Body of pancreas (tissue), 4 donors: ENCODE results near the gene SMARCAD1. TPM values are rescaled to one million over a fixed set of nuclear protein-coding genes. Genes with fewer than 3 reads are reported as not detected.
A peak's percentile ranks its signal among the peaks of the same experiment; 100 is the strongest.

ENCODE experiments used
- ATAC-seq: fragments of 150-250 bp; one replicate; pipeline ENCODE4 v1.9.1; 2016
- DNase-seq, 4 donors: peaks; one replicate each; pipeline ENCODE4 v3.0.0-alpha.2; 2019
- H3K27ac ChIP-seq, 4 donors: fragments of 200-600 bp; sonication (generic); 1 replicate in 3 of 4; 2 replicates in 1 of 4; pipeline versions ENCODE4 v1.5.1 to v1.6.1; 2016 to 2019; ENCODE audit warnings: mild to moderate bottlenecking in 1 of 4, mixed read lengths in 1 of 4, moderate library complexity in 1 of 4
- H3K27me3 ChIP-seq, 2 donors: fragments of 200-600 bp; sonication (generic); one replicate each; pipeline ENCODE4 v1.6.0; 2016; ENCODE audit warnings: mild to moderate bottlenecking in 1 of 2
- H3K36me3 ChIP-seq, 2 donors: fragments of 200-600 bp; sonication (generic); replicated peaks in 1 of 2; 2 replicates each; pipeline ENCODE4 v1.5.1; 2016; ENCODE audit warnings: low read depth in 2 of 2; ENCODE audit not compliant: insufficient read depth in 1 of 2
- H3K4me1 ChIP-seq: fragments of 200-600 bp; sonication (generic); one replicate; pipeline ENCODE4 v1.6.0; 2016
- H3K4me3 ChIP-seq, 2 donors: fragments of 200-600 bp; sonication (generic); 1 replicate in 1 of 2; 2 replicates in 1 of 2; pipeline ENCODE4 v1.5.1; 2016 to 2019
- H3K9me3 ChIP-seq, 3 donors: fragments of 200-600 bp; sonication (generic); 1 replicate in 2 of 3; 2 replicates in 1 of 3; pipeline ENCODE4 v1.5.1; 2016
- POLR2A ChIP-seq, 3 donors: fragments of 450-650 bp; IDR thresholded peaks; one replicate each; pipeline ENCODE4 v1.6.1; 2016; ENCODE audit warnings: antibody characterized with exemption in 3 of 3, mild to moderate bottlenecking in 2 of 3
- WGBS, 2 donors: methylation state at CpG; one replicate each; pipeline ENCODE4 v1.1.5; 2017; 5-methylcytosine and 5-hydroxymethylcytosine counted together
- intact Hi-C: fragments of 100-400 bp; cut with DNase I; formaldehyde crosslinking; loops from one replicate; pipeline ENCODE4 v1.15.1; 2023
- total RNA-seq, 2 donors: library from RNA; depleted of rRNA; stranded (reverse); fragments of >200 nt; gene quantifications; one replicate each; pipeline ENCODE4 v1.1.0, GENCODE V29; 2016
- TF ChIP-seq, protein P1 (sequence below), 7 experiments: fragments of 450-650 bp in 4 of 7; fragments of 200-600 bp in 3 of 7; sonication (generic) in 3 of 7; IDR thresholded peaks; one replicate each; pipeline ENCODE4 v1.5.1; 2016 to 2019; ENCODE audit warnings: antibody characterized with exemption in 7 of 7

Gene SMARCAD1
- total RNA-seq, 2 donors from 2014 or later = 12.7 to 16.5 TPM

DNA sequence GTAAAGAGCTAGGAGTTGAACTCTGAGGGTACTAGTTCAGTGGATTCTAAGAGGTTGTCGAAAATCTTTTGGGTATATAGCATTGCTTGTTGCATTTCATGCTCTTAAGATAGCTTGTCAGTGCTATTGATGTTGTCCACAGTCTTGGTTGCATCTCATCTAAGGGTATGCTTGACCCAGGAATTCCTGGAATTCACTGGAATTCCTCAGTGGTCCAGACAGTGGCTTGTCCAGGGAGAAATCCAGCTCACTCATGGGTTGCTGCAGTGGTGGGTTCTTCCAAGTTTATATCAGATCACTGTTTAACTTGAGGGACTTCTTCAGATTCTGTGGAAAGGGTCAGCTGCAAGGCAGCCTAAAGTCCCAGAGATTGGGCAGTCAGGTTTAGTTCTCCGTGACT is 29.8 kb upstream of the SMARCAD1 start:
- H3K9me3 ChIP-seq = no peaks in the 10 kb centered on the region
- no peak for ATAC-seq
- no peaks in the 10 kb centered on the region for H3K27me3 ChIP-seq
- TF ChIP-seq, protein P1, sequence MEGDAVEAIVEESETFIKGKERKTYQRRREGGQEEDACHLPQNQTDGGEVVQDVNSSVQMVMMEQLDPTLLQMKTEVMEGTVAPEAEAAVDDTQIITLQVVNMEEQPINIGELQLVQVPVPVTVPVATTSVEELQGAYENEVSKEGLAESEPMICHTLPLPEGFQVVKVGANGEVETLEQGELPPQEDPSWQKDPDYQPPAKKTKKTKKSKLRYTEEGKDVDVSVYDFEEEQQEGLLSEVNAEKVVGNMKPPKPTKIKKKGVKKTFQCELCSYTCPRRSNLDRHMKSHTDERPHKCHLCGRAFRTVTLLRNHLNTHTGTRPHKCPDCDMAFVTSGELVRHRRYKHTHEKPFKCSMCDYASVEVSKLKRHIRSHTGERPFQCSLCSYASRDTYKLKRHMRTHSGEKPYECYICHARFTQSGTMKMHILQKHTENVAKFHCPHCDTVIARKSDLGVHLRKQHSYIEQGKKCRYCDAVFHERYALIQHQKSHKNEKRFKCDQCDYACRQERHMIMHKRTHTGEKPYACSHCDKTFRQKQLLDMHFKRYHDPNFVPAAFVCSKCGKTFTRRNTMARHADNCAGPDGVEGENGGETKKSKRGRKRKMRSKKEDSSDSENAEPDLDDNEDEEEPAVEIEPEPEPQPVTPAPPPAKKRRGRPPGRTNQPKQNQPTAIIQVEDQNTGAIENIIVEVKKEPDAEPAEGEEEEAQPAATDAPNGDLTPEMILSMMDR (IDR thresholded peaks at IDR 0.05) = no peak
- no peak for TF ChIP-seq POLR2A (IDR thresholded peaks at IDR 0.05)
- H3K4me1 ChIP-seq = no peaks in the 10 kb centered on the region
- WGBS, 2 donors = 73 to 76% methylated on average over 2 of the region's 2 CpGs
- no peak overlapping the region for H3K27ac ChIP-seq
- H3K36me3 ChIP-seq = no peaks in the 10 kb centered on the region
- no peak overlapping the region for H3K4me3 ChIP-seq
- no peak for DNase-seq
- intact Hi-C loops = no loop called here

DNA sequence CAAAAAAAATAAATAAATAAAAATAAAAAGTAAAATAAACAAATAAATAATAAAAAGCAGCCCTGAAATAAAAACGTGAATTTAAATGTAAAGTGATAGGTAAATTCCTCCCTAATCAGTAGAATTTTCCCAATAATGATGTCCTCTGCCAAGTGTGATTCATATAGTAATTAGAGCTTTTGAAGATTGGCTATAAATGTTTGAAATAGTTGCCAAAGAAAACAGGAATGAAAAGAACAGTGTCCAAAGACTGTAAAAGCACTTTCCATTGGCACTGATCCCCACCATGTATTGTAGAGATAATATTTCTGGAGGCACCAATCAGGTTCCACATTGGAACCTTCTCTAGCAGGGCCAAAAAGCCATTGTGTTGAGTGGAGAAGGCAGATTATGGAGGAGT is 25.9 kb upstream of the SMARCAD1 start:
- 26 to 31% methylated on average over 1 of the region's 1 CpG for WGBS, 2 donors
- Histone ChIP-seq H3K4me1 (no peaks in the 10 kb centered on the region), H3K4me3 (no peak overlapping the region), H3K27ac (no peak overlapping the region), H3K36me3 (no peaks in the 10 kb centered on the region), H3K9me3 (no peaks in the 10 kb centered on the region), H3K27me3 (no peaks in the 10 kb centered on the region)
- intact Hi-C loops = no loop called here
- ATAC-seq (no peak), DNase-seq (no peak)
- TF ChIP-seq, protein P1 (IDR thresholded peaks at IDR 0.05) = no peak
- no peak for TF ChIP-seq POLR2A (IDR thresholded peaks at IDR 0.05)

DNA sequence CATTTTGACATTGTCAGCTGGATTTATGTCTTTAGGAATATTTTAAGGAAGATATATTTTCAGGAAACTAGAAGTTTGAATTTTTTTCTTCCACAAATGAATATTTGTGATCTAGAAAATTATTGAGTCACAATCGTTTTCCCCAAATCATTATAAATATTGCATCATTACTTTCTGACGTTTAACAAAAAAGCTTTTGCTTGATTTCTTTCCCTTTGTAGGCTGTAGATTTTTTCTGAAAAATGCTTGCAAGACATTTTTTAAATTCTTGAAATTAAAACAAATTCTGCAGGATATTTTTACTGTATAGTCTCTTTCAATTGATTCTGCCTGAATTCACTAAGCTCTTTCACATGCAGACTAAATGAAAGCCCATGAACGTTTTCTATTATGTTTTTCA is 4.9 kb upstream of the SMARCAD1 start:
- no peak for DNase-seq
- 50 to 56% methylated on average over 3 of the region's 3 CpGs for WGBS, 2 donors
- Histone ChIP-seq H3K9me3 (no peaks in the 10 kb centered on the region), H3K4me1 (no peaks in the 10 kb centered on the region), H3K27ac (no peak overlapping the region), H3K4me3 (no peak overlapping the region), H3K27me3 (no peaks in the 10 kb centered on the region), H3K36me3 (no peaks in the 10 kb centered on the region)
- no peak for ATAC-seq
- no peak for TF ChIP-seq POLR2A (IDR thresholded peaks at IDR 0.05)
- TF ChIP-seq, protein P1 (IDR thresholded peaks at IDR 0.05) = no peak
- intact Hi-C loops = no loop called here

DNA sequence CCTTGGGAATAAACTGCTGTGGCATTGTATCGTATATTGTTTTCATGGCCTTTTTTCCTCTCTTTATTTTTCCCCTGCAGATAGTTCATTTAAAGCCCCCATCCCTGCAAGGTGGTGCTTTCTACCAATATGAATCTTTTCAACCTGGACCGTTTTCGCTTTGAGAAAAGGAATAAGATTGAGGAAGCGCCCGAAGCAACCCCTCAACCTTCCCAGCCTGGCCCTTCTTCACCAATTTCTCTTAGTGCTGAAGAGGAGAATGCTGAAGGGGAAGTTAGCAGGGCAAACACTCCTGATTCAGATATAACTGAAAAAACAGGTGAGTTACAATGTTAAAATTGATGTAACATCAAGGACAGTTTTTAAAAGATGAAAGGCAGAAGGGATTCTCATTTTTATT is 601 bp downstream of the SMARCAD1 start:
- WGBS, 2 donors = 10 to 19% methylated on average over 5 of the region's 5 CpGs
- peak overlapping the region; percentile 53 to 95 for H3K4me3 ChIP-seq
- no peak for DNase-seq
- no peaks in the 10 kb centered on the region for H3K27me3 ChIP-seq
- TF ChIP-seq, protein P1 (IDR thresholded peaks at IDR 0.05) = no peak
- TF ChIP-seq POLR2A (IDR thresholded peaks at IDR 0.05) = no peak
- no peak for ATAC-seq
- intact Hi-C loops = no loop called here
- H3K9me3 ChIP-seq = no peaks in the 10 kb centered on the region
- peak overlapping the region in 3 of 4 donors; percentile 49 to 94 (median 86) for H3K27ac ChIP-seq
- peaks cover 16% of the 10 kb centered on the region for H3K4me1 ChIP-seq
- peaks cover 0 to 4% of the 10 kb centered on the region in 2 donors for H3K36me3 ChIP-seq

DNA sequence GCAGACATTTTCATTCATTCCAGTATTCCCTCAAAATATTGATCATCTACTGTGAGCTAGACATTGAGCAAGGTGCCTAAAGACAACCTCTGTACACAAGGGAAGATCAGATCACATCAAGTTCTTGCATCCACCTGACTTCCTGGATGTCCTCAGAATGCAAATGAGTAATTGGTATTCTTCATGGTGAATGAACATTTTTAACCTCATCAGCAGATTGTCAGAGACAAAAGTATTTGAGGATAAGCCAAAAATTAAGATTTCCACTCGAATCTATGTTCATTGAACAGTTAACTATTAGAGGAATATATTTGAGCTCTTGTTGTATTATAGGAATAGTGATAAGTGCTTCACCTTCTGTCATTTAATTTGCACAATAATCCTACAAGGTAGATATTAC is 1.3 kb downstream of the SMARCAD1 start:
- Histone ChIP-seq H3K4me3 (no peak overlapping the region), H3K36me3 (peaks cover 0 to 9% of the 10 kb centered on the region in 2 donors), H3K4me1 (peaks cover 16% of the 10 kb centered on the region), H3K27me3 (no peaks in the 10 kb centered on the region), H3K27ac (no peak overlapping the region), H3K9me3 (no peaks in the 10 kb centered on the region)
- intact Hi-C loops = no loop called here
- no peak for DNase-seq
- no peak for TF ChIP-seq POLR2A (IDR thresholded peaks at IDR 0.05)
- TF ChIP-seq, protein P1 (IDR thresholded peaks at IDR 0.05) = no peak
- WGBS, 2 donors = 65 to 71% methylated on average over 1 of the region's 1 CpG
- no peak for ATAC-seq
